Gastrocnemius medialis (tissue), 4 donors: ENCODE data around the gene THRSP. TPM values are rescaled to one million over a fixed set of nuclear protein-coding genes. Genes with fewer than 3 reads are reported as not detected.
"Not testable (repeated sequence)": the region's sequence is repeated elsewhere in the genome, so short reads cannot be mapped to it uniquely, and the experiment has no call there.

Source experiments
- ATAC-seq, 2 donors: fragments of 150-250 bp; one replicate each; pipeline ENCODE4 v1.9.1; 2016
- DNase-seq, 2 donors: peaks; one replicate each; pipeline ENCODE4 v3.0.0-alpha.2; 2019
- H3K27ac ChIP-seq, 4 donors: fragments of 200-600 bp; sonication (generic); 1 replicate in 1 of 4; 2 replicates in 3 of 4; pipeline ENCODE4 v1.5.1; 2016 to 2018; ENCODE audit warnings: mild to moderate bottlenecking in 2 of 4, moderate library complexity in 1 of 4
- H3K27me3 ChIP-seq, 3 donors: fragments of 200-600 bp; sonication (generic) in 2 of 3; 1 replicate in 1 of 3; 2 replicates in 2 of 3; pipeline versions ENCODE4 v1.5.1 to v1.6.0; 2016 to 2019; ENCODE audit warnings: mild to moderate bottlenecking in 1 of 3, moderate library complexity in 1 of 3
- H3K36me3 ChIP-seq, 2 donors: fragments of 200-600 bp; sonication (generic) in 1 of 2; one replicate each; pipeline ENCODE4 v1.5.1; 2017 to 2018
- H3K4me1 ChIP-seq, 2 donors: fragments of 200-600 bp; sonication (generic) in 1 of 2; one replicate each; pipeline ENCODE4 v1.5.1; 2016 to 2017; ENCODE audit warnings: mild to moderate bottlenecking in 2 of 2
- H3K4me3 ChIP-seq, 4 donors: fragments of 200-600 bp; sonication (generic) in 3 of 4; 1 replicate in 1 of 4; 2 replicates in 3 of 4; pipeline ENCODE4 v1.5.1; 2016 to 2019; ENCODE audit warnings: mild to moderate bottlenecking in 2 of 4
- H3K9me3 ChIP-seq, 3 donors: fragments of 200-600 bp; sonication (generic) in 2 of 3; 1 replicate in 1 of 3; 2 replicates in 2 of 3; pipeline ENCODE4 v1.5.1; 2016 to 2019
- POLR2A ChIP-seq, 2 donors: fragments of 450-650 bp; IDR thresholded peaks; one replicate each; pipeline ENCODE4 v1.6.1; 2017; ENCODE audit warnings: antibody characterized with exemption in 2 of 2, mild to moderate bottlenecking in 2 of 2, moderate library complexity in 2 of 2
- in situ Hi-C, 4 donors: fragments of 200-750 bp; cut with MboI; loops; one replicate each; pipeline versions ENCODE4 v1.15.0 to v1.8.0; 2017; ENCODE audit warnings: low sequenced_read_pairs in 4 of 4
- intact Hi-C: fragments of 100-400 bp; cut with DNase I; formaldehyde crosslinking; loops from one replicate; pipeline ENCODE4 v1.15.1; 2023; ENCODE audit warnings: low total_unique reads
- total RNA-seq, 4 donors: library from RNA; depleted of rRNA; stranded (reverse); fragments of >200 nt; gene quantifications; one replicate each; pipeline versions ENCODE4 v1.1.0 to v1.2.3, GENCODE V29; 2016
- TF ChIP-seq, protein P1 (sequence below), 5 experiments: fragments of 450-650 bp in 3 of 5; fragments of 200-600 bp in 2 of 5; sonication (generic) in 2 of 5; IDR thresholded peaks in 4 of 5; conservative IDR thresholded peaks in 1 of 5; 1 replicate in 4 of 5; 2 replicates in 1 of 5; pipeline ENCODE4 v1.5.1; 2016 to 2019; ENCODE audit warnings: antibody characterized with exemption in 5 of 5, mild to moderate bottlenecking in 3 of 5, moderate library complexity in 3 of 5

THRSP gene
- total RNA-seq, 4 donors from 2014 or later = 0.67 to 31.3 (median 14.0) TPM; not detected in 1

DNA sequence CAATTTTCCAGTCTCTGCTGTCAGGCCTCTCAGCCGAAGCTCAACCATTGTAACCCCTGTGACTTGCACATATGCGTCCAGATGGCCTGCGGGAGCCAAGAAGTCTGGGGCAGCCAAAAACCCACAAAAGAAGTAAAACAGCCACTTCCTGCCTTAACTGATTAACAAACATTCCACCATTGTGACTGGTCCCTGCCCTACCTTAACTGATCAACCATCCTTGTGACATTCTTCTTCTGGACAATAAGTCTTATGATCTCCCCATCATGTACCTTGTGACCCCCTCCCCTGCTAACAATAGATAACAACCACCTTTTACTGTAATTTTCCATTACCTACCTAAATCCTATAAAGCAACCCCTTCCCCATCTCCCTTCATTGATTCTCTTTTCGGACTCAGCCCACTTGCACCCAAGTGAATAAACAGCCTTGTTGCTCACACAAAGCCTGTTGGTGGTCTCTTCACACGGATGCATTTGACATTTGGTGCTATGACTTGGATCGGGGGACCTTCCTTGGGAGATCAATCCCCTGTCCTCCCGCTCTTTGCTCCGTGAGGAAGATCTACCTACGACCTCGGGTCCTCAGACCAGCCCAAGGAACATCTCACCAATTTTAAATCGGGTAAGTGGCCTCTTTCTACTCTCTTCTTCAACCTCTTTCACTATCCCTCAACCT, 17.3 kb downstream of the THRSP start:
- no peak for TF ChIP-seq POLR2A (IDR thresholded peaks at IDR 0.05)
- TF ChIP-seq, protein P1, sequence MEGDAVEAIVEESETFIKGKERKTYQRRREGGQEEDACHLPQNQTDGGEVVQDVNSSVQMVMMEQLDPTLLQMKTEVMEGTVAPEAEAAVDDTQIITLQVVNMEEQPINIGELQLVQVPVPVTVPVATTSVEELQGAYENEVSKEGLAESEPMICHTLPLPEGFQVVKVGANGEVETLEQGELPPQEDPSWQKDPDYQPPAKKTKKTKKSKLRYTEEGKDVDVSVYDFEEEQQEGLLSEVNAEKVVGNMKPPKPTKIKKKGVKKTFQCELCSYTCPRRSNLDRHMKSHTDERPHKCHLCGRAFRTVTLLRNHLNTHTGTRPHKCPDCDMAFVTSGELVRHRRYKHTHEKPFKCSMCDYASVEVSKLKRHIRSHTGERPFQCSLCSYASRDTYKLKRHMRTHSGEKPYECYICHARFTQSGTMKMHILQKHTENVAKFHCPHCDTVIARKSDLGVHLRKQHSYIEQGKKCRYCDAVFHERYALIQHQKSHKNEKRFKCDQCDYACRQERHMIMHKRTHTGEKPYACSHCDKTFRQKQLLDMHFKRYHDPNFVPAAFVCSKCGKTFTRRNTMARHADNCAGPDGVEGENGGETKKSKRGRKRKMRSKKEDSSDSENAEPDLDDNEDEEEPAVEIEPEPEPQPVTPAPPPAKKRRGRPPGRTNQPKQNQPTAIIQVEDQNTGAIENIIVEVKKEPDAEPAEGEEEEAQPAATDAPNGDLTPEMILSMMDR (IDR thresholded peaks at IDR 0.05 in 4 of 5, conservative IDR thresholded peaks at IDR 0.05 in 1 of 5) = no peak
- Histone ChIP-seq H3K27ac (peak overlapping the region in 1 of 4 donors; percentile 95), H3K9me3 (no peaks in the 10 kb centered on the region), H3K36me3 (no peaks in the 10 kb centered on the region), H3K4me1 (peaks cover 20 to 34% of the 10 kb centered on the region in 2 donors), H3K27me3 (no peaks in the 10 kb centered on the region), H3K4me3 (peak overlapping the region in 1 of 4 donors; percentile 91)
- in situ Hi-C loops (no loop called here), intact Hi-C loops (no loop called here)
- DNase-seq (no peak), ATAC-seq (no peak)

DNA sequence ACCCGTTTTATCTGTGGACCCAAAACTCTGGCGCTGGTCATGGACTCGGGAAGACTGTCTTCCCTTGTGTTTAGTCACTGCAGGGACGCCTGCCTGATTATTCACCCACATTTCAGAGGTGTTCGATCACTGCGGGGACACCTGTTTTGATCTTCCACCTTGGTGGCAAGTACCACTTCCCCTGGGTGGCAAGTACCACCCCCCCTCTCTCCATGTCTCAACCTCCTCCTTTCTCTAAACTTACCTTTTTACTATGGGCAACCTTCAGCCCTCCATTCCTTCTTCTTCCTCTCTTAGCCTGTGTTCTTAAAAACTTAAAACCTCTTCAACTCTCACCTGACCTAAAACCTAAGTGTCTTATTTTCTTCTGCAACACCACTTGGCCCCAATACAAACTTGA, 17.9 kb downstream of the THRSP start:
- intact Hi-C loops (no loop called here), in situ Hi-C loops (no loop called here)
- H3K27ac ChIP-seq = no peak overlapping the region
- peaks cover 19 to 31% of the 10 kb centered on the region in 2 donors for H3K4me1 ChIP-seq
- no peak for TF ChIP-seq POLR2A (IDR thresholded peaks at IDR 0.05)
- TF ChIP-seq, protein P1 (IDR thresholded peaks at IDR 0.05 in 4 of 5, conservative IDR thresholded peaks at IDR 0.05 in 1 of 5) = no peak
- no peaks in the 10 kb centered on the region for H3K9me3 ChIP-seq
- DNase-seq (no peak), ATAC-seq (no peak)
- no peaks in the 10 kb centered on the region for H3K36me3 ChIP-seq
- H3K27me3 ChIP-seq = no peaks in the 10 kb centered on the region
- no peak overlapping the region for H3K4me3 ChIP-seq

DNA sequence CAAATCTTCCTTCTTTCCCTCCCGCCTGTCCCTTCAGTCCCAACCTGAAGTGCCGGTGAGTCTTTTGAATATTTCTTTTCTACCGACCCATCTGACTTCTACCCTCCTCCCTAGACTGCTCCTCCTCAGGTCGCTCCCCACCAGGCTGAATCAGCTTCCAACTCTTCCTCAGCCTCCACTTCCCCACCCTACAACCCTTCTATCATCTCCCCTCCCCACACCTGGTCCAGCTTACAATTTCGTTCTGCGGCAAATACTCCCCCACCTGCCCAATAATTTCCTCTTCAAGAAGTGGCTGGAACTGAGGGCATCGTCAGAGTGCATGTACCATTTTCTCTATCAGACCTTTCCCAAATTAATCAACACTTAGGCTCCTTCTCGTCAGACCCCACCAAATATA, 18.5 kb downstream of the THRSP start:
- DNase-seq (no peak), ATAC-seq (no peak)
- intact Hi-C loops (no loop called here), in situ Hi-C loops (no loop called here)
- H3K36me3 ChIP-seq = no peaks in the 10 kb centered on the region
- no peak overlapping the region for H3K4me3 ChIP-seq
- peaks cover 13 to 25% of the 10 kb centered on the region in 2 donors for H3K4me1 ChIP-seq
- H3K9me3 ChIP-seq = no peaks in the 10 kb centered on the region
- no peak overlapping the region for H3K27ac ChIP-seq
- H3K27me3 ChIP-seq = no peaks in the 10 kb centered on the region
- TF ChIP-seq, protein P1 (IDR thresholded peaks at IDR 0.05 in 4 of 5, conservative IDR thresholded peaks at IDR 0.05 in 1 of 5) = no peak
- TF ChIP-seq POLR2A (IDR thresholded peaks at IDR 0.05) = no peak

DNA sequence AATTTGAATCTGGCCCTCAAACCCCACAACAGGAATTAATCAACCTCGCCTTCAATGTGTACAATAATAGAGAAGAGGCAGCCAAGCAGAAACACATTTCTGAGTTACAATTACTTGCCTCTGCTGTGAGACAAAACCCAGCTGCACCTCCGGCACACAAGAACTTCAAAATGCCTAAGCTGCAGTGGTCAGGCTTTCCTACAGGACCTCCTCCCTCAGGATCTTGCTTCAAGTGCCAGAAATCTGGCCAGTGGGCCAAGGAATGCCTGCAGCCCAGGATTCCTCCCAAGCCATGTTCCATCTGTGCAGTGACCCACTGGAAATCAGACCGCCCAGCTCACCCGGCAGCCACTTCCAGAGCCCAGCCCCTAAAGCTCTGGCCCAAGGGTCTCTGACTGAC, 19.4 kb downstream of the THRSP start:
- intact Hi-C loops = no loop called here
- ATAC-seq (no peak), DNase-seq (no peak)
- Histone ChIP-seq H3K27me3 (no peaks in the 10 kb centered on the region), H3K27ac (no peak overlapping the region), H3K4me3 (no peak overlapping the region), H3K9me3 (no peaks in the 10 kb centered on the region), H3K36me3 (no peaks in the 10 kb centered on the region), H3K4me1 (peaks cover 5 to 17% of the 10 kb centered on the region in 2 donors)
- in situ Hi-C loops = no loop called here
- TF ChIP-seq POLR2A (IDR thresholded peaks at IDR 0.05) = no peak
- TF ChIP-seq, protein P1 (IDR thresholded peaks at IDR 0.05 in 4 of 5, conservative IDR thresholded peaks at IDR 0.05 in 1 of 5) = no peak

DNA sequence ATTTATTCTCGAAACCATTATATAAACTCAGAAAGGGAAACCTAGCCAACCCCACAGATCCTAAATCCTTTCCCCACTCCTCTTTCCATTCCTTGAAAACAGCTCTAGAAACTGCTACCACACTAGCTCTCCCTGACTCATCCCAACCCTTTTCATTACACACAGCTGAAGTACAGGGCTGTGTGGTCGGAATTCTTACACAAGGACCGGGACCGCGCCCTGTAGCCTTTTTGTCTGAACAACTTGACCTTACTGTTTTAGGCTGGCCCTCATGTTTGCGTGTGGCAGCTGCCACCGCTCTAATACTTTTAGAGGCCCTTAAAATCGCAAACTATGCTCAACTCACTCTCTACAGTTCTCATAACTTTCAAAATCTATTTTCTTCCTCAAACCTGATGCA, 20.8 kb downstream of the THRSP start:
- H3K4me1 ChIP-seq, intact Hi-C loops, DNase-seq, H3K27ac ChIP-seq, H3K27me3 ChIP-seq, in situ Hi-C loops, H3K36me3 ChIP-seq, ATAC-seq, H3K9me3 ChIP-seq, H3K4me3 ChIP-seq: not testable (repeated sequence)
